Limb (tissue), 2 donors: ENCODE measurements around the gene KDM4C.
"Not testable (repeated sequence)": the region's sequence is repeated elsewhere in the genome, so short reads cannot be mapped to it uniquely, and the experiment has no call there.

ENCODE experiments used
- DNase-seq, 2 donors: peaks; one replicate each; pipeline ENCODE4 v3.0.0-alpha.2; 2016; ENCODE audit errors: extremely low spot score in 2 of 2

KDM4C gene

DNA sequence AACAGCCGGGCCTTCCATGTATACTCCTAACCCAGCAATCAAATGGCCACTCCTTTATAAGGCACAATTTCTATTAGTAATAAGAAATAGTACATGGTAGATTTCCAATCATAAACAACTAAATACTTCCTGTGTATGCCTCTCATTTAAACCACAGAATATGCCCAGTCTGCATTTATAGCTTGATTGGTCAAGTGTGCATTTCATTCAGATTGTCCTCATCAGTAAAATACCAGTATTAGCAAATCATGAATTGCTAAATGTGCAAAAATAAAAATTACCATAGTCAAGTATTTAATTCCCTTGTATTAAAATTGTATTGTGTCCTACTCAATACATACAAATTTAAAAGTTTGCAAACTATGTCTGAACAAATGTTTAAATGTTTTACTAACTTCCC lies 406.2 kb downstream of the KDM4C start:
- no peak for DNase-seq

DNA sequence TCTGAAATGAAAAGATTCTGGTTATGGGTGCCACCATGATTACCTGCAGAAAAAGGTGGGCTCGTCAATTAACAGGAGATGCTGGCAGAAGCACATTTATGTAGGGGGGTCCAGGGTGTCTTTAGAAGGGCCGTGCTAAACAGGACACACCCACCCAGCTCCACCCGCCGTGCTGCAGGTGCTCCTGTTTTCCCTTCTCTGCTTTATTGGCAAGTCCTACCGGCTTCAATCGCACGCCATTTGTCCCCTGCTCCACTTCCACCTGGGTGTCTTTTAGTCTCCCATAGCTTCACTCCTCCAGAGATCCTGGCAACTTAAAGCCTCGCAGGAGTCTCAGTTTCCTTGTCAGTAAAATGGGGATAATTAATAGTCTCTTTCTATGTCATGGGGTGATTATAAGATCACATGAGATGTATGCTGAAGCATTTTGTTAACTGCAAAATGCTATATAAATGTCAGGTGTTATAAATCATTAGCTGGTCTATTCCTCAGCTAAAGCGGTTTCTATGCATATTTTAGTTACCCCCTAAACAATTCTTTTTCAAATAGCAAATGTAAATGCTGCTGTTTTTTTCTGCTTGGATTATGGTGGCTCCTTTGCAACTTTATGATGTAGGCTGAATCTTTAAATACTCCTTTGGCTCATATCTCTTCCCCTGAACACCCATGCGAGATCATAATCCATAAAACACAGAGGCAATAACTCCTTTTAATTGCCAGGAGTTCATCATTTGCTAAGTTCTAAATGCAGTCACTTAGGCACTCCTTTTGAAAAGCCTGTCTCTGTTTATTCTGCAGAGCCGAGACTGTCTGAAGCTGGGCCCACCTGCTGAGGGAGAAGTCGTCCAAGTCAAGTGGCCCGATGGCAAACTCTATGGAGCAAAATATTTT lies 406.9 kb downstream of the KDM4C start:
- DNase-seq, result no peak

DNA sequence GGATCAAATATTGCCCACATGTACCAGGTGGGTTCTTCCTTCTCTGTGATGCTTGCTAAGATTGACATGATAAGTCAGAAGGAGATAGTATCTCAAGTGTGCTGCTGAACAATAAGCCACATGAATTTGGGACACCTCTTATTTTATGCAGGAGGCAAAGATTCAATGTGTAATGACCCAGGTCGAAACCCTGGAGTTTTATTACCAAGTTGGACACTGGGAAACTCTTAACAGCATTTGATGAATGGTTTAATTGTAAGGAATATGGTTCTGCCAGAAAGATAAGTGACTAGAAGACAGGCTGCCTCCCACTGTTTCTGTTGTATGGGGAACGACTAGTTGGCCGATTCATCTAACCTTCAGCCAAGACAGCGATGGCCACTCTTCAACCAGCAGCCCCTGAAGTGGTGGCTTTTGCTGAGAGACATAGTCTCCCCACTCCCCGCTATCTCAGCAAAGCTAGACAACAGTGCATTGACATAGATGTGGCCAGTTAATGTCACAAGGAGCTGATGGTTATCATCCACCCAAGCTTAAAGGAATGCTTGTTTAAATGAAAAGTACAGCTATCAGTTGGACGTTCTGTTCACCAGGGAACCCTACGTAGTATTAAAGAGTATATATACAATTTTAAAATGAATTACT lies 407.7 kb downstream of the KDM4C start:
- no peak for DNase-seq

DNA sequence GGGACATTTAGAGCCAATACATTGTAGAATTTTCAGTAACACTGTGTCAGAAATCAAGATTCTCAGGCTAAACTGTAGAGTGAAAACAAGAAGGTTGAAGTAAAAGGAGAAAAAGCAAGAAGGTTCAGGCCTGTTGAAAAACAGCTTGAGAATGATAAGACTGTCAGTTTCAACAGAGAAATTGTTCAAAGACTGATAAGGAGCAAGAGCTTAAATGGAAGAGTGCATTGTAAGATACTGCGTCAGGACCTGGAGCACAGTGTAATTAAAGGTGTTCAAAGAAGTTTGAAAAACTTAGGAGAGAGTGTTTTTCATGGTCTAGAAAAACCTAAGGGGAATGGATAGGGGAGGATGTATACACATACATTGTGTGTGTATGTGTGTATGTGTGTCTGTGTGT lies 408.3 kb downstream of the KDM4C start:
- DNase-seq, result no peak

DNA sequence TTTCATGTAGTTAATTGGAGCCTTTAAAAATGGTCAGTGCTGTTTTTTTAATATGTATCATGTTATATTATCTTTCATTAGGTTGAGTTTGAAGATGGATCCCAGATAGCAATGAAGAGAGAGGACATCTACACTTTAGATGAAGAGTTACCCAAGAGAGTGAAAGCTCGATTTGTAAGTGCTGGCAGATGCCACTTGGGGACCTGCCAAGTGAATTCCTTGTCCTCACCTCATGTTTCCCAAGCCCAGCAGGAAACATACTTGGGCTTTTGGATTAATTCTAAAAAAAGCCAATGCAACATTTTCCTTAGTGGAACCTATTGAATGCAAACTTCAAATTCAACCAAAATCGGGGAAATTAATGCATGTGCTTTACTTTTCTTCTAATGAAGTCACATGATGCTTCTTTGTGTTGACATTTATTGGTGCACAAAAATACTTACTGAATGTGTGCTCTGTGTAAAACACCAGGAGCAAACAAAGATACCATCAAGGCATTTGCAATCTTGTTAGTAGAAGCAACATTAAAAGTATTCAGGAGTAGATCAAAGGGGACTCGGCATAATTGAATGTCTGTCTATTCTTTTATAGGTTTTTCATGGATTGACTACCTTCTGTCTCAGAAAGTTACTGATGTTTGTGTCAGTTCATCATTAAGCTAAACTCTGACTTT lies 412.1 kb downstream of the KDM4C start:
- DNase-seq, result no peak

DNA sequence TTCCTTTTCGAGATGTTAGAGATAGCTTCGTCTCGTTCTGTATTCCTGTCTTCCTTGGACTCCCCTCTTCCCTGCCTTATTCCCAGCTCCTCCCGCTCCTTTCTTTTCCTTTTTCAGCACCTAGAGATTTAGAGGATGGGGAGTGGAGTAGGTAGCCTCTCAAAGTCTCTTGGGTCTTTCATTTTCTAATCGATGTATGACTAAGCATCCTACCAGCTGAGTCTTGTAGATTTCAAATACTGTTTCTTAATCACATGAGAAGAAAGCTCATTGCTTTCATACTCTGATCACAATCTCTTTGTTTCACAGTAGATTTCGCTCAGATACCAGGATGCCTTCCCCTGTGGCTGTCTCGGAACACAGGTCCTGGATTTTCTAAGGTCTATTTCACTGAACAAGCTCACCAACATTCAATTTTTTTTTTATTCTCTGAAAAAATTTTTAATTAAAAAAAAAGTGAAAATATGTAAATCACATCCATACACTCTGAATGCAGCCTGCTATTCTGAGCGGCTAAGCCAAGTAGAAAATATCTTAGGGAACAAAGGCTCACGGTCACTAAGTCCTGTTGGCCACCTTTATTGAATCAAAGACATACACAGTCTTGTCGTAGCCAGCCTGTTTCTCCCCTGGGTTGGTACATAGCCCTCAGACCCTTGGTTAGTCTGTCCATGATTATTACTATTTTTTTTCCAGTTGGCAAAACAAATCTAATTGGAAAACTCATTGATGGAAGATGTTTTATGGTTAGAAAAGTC lies 413.8 kb downstream of the KDM4C start:
- DNase-seq, result no peak

DNA sequence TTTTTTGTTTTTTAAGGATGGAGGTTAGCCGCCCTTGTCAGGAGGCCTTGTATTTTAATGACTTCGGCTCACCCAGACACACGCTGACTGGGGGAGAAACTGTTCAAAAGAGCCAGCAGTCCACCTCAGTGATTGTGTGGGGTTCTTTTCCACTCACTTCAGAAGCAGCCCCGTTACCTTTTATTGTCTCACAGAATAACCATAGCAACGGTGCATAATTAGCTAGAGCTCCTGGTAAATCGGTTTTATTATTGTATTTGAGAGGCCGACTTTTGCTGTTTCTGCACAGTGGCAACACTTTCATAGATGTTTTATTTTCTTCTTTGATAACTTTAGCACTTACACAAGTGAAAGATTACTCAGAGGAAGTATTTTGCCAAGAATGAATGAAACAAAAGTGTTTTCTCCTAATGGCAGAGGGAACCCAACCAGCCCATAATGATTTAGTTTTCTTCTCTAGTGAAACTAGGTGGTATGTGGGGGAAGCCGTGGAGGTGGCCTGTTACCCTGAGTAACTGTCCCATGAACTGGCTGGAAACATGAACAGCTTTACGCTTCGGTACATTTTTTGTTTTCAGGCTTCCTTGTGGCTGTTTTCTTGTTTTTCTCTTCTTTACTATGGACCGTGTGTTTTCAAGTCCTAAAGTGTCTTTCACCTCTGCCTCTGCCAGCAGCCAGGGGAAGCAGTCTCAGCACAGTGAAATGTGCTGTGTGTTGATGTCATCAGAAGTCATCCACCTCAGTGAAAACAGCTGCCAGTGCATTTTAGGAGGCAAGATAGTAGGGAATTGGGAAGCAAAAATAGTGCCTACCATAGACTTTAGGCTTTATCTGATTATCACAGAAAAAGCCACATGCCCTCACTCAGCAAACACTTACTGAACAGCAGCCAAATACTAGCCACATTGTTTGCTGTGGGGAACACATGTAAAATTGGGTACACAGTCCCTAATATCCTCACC lies 414.7 kb downstream of the KDM4C start:
- no peak for DNase-seq

DNA sequence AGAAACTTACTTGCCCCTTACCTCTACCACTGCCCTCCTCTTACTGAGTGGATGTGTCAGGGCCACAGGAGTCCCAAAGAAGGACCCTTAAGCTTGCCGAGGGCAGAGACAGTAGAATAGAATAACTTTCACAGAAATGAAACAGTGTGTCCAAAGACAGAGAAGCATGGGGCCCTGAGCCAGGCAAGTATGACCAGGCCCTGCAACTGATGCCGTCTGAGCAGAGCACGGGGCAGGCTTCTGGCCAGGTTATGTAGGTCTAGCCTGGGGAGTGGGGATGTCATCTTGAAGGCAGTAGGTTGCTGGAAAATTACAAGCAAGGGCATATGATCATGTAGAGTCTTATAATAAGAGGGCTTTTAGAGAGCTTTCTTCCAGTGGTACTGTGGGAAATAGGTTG lies 415.4 kb downstream of the KDM4C start:
- no peak for DNase-seq

DNA sequence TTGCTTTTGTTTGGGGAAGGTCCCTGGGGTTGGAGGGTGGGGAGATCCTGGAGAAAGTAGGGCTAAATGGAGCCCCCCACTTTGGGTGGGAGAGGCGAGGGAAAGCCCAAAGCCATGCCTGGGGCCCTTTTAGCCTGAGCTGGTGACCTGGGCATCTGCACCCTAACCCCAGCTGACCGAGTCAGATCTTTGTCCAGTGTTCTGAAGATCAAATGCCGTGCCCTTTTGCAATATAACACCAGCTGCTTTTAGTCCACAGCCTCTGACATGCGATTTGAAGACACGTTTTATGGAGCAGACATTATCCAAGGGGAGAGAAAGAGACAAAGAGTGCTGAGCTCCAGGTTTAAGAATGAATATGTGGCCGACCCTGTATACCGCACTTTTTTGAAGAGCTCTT lies 416.5 kb downstream of the KDM4C start:
- DNase-seq, result no peak

DNA sequence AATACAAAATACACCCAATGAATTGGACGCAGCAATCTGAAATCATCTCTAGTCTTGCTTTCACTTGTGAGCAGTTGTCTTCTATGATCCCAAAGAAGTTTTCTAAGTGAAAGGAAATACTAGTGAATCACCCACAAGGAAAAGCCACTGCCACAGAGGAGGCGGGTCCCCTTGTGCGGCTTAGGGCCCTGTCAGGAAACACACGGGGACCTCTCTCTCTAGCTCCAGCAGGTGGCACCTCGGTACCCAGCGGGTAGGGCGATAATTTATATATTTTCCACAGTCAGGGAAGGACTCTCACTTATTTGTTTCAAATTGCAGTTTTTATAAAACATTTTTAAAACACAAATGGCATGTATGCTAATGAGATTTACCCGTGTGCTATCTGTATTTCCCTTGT lies 417.1 kb downstream of the KDM4C start:
- DNase-seq, result no peak

DNA sequence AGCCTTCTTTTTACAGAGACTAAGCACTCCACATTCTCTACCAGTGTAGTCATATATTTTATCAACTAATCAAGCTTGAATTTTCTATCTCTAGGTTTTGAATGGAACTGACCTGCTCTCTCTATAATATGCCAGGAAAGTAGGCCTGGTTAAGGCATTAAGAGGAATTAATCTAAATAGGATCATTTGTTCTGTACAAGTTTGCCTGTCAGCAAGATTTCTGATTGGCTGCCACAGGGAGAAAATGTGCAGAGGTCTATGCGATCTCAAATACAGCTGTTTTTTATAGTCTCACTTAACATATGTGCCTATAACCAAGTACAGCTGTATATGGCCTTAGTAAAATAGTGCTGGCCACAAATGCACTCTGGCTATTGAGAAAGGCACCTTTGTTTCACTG lies 418.8 kb downstream of the KDM4C start:
- DNase-seq, result peak in 1 of 2 donors; percentile 39

DNA sequence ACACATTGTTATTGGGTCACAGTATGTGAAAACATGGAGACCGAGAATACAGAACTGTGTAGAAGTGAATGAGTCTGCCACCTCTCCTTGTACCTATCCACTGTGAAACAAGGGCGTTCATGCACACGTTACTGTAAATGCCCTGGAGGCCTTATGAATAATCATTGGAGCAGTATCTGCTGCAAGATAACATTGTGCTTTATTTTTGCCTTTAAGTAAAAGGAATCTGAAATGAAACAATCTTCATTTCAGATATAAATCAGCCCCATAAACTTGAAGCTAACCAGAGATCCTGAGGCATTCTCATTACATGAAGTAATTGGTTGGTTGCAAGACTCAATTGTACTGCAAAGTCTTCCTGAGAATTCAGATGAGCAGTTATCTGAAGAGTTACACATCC lies 419.6 kb downstream of the KDM4C start:
- no peak for DNase-seq

DNA sequence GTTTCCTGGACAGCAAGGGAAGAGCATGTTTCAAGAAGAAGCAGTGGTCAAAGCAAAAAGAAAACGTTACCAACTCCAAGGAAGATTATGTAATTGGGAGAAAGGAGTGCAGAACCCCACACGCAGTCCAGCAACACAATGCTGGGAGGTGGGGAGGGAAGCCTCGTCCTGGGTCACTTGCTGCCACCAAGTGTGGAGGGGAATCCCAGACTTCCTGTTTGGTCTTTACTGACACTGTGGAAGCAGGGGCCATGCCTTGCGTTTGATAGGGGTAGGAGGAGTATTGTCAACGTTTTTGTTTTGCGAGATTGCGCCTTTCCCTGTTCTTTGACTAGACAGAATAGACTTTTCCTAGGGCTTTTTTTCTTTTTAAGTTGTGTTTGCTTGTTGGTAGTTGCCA lies 421.0 kb downstream of the KDM4C start:
- no peak for DNase-seq

DNA sequence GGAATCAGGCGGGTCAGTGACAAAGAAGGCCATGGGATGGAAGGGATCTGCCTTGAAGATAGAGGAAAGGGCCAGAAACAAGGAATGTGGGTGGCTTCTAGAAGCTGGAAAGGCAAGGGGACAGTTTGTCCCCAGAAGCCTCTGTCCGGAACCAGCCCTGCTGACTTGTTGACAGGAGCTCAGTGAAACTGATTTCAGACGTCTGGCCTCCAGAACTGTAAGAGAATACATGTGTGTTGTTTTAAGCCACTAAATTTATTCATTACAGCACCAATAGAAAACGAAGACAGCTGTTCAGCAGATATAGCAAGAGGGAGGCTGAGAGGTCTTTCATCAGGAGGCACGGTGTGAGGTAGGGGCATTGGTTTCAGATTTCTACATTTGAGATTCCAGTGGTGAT lies 422.5 kb downstream of the KDM4C start:
- no peak for DNase-seq

DNA sequence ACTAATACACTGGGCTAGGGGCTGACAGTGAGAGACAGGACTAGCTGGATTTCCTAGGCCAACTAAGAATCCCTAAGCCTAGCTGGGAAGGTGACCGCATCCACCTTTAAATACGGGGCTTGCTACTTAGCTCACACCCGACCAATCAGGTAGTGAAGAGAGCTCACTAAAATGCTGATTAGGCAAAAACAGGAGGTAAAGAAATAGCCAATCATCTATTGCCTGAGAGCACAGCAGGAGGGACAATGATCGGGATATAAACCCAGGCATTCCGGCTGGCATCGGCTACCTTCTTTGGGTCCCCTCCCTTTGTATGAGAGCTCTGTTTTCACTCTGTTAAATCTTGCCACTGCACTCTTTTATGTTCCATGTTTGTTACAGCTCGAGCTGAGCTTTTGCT lies 425.4 kb downstream of the KDM4C start:
- DNase-seq, result not testable (repeated sequence)

DNA sequence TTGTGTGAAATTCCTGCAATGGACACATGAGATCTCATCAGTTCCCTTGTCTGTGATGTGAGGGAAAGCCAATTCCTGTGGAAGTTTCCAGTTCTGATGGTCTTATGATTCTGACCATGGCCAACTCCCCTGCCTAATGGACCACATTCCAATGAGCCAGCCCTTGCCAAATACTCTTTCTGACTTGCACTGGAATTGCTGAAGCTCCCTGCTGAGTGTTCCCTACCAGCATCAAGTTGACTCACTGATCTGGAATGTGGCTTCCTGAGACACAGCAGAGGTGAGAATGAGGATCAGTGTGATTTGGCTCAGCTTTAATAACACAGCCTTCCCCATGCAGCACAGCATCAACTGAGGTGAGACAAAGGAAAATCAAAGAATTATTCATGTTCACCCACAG lies 427.8 kb downstream of the KDM4C start:
- no peak for DNase-seq

DNA sequence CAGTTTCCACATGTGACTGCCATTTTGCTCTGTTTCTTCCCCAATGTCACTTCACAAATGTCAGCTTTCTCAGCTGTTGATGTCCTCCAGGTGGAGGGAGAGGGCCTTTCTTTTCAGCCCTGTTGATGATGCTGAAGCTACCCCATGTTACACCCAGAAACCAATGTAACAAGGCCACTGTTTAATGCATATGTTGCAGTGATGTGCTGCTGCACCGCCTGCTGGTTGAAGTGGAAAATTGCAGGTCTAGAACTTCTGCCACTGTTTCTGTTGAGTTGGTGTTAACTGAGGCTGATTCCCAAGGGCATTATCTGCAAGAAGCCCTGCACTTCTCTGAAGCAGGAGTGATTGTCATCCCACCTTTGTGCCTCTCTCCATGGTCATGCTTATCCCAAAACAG lies 428.4 kb downstream of the KDM4C start:
- DNase-seq, result no peak

DNA sequence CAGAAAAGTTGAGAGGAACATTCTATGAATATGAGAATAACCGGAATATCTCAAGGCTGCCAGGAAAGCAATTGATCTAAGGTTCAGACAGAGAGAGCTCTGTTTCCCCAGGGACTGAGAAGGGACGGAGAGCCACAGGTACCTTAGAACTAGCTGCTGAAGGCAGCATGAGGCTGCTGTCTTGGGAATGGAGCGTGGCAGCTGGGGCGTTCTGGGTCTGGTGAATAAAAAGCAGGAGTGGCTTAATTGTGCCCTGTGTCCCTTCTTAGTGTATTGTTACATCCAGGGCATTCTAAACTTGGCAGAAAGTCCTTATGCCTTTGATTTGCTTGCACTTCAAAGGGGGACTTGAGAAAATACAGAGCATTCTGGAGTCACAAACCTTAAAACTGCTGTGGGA lies 434.5 kb downstream of the KDM4C start:
- DNase-seq, result no peak

DNA sequence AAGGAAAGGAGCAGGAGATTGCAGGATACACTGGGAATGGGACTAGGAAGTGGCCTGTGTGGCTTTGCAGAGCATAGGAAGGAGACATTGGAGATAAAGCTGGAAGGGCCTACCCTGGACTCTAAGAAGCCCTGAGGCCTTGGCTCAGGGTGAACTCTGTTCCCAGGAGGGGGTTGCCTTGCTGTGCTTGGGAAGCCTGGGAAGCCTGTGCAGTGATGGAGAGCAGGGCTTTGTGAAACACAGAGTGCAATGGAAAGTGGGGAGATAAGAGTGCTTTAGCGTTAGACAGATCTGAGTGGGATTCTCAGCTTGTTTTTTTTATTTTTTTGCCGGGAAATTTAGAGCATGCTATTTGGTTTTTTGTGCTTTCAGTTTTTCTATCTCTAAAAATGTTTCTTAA lies 437.8 kb downstream of the KDM4C start:
- DNase-seq, result no peak

DNA sequence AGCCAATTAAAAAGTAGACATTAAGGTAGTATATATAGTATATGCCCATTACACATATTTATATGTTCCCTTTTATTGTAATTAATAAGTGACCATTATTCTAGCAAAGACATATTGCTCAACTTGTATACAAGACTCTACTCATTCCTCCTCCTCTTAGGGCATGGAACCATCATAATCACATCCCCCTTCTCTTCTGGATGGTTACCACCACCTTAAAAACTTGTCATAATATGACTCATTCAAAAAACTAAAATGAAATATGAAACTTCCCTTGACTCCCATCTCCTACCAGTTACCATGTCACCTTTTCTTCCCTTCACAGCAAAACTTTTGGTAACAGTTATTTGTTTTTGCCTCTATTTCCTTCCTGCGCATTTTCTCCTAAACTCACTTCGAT lies 438.7 kb downstream of the KDM4C start:
- DNase-seq, result no peak

DNA sequence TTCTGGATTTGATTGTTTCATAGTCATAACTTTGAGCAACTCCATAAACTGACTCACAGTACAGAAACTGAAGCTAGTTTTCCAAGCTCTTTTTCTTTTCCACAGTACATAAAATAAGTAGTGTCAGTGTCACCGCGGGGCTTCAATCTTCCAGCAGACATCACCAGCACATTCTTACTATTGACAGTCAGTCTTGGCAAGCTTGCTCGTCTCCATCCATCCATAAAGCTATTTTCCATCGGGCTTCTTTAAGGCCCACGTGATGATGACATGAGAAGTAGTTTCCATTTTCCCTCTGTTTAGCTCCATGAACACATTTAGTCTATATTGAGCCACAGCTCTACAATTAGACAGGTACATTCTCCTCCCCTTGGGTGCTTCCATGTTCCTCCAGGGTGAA lies 443.4 kb downstream of the KDM4C start:
- no peak for DNase-seq
